Muscle layer of duodenum (tissue), 2 donors: ENCODE measurements around the gene CD84.
A peak's percentile ranks its signal among the peaks of the same experiment; 100 is the strongest.

Experiments
- H3K27ac ChIP-seq: one replicate; pipeline ENCODE4 v1.7.0; 2013; ENCODE audit warnings: mild to moderate bottlenecking, low read length
- H3K27me3 ChIP-seq: one replicate; pipeline ENCODE4 v1.7.0; 2013; ENCODE audit warnings: low read depth, mild to moderate bottlenecking, control low read depth, low read length
- H3K36me3 ChIP-seq, 2 donors: one replicate each; pipeline ENCODE4 v1.7.0; 2013; ENCODE audit warnings: low read length in 2 of 2, control low read depth in 1 of 2, mild to moderate bottlenecking in 1 of 2; ENCODE audit not compliant: insufficient read depth in 2 of 2, control insufficient read depth in 1 of 2
- H3K4me1 ChIP-seq, 2 donors: one replicate each; pipeline ENCODE4 v1.7.0; 2013; ENCODE audit warnings: low read length in 2 of 2, mild to moderate bottlenecking in 2 of 2, control low read depth in 1 of 2, moderate library complexity in 1 of 2; ENCODE audit not compliant: insufficient read depth in 2 of 2, control insufficient read depth in 1 of 2
- H3K4me3 ChIP-seq, 2 donors: one replicate each; pipeline ENCODE4 v1.7.0; 2013; ENCODE audit warnings: low read length in 2 of 2, low read depth in 1 of 2, mild to moderate bottlenecking in 1 of 2
- H3K9me3 ChIP-seq, 2 donors: one replicate each; pipeline ENCODE4 v1.7.0; 2013; ENCODE audit warnings: low read length in 2 of 2, control low read depth in 1 of 2, mild to moderate bottlenecking in 1 of 2; ENCODE audit not compliant: control insufficient read depth in 1 of 2
- donor health status: healthy.

CD84 gene

DNA sequence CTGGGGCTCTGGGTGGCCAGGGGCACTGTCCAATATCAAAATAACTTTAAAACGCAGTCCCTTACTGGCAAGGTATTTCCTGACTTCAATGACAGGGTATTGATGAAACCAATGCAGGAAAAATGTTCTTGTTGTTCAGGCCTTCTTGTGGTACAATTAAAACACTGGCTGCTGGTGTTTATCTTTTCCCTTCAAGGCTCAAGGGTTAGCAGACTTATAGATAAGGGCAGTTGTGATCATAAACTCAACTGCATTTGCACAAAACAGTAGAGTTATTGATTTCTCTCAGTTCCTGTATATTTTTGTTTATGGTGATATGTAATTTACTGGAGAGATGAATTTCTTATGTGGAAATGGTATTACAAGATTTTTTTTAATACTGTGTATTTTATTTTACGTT is 2.7 kb upstream of the CD84 start:
- Histone ChIP-seq H3K9me3 (no peaks in the 10 kb centered on the region), H3K36me3 (no peaks in the 10 kb centered on the region), H3K27ac (no peak overlapping the region), H3K27me3 (no peaks in the 10 kb centered on the region), H3K4me1 (no peaks in the 10 kb centered on the region), H3K4me3 (no peak overlapping the region)

DNA sequence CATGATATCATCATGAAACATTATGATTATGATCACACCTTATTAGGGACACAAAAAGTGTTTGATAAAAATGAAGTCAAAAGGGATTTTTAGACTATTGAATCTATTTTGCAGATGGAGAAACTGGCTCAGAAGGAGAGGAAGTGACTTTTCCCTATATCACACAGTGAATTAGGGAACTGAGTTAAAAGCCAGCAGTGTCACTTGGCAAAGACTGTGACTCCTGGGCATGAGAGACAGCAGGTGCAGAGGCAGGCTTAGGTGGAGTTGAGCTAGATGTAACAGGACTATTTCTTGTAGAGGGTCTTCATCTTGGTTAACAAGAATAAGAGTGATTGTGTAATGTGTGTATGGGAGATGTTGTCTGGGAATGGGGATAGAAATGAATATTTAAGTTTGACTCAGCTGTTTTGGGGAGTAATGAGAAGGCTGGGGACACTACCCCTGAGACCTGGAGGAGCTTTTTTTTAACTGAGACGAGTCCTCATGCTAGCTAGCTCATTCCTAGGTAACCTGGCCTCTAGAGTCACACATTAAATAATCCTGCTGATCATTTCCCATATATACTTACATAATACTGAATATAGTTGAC is 1.0 kb upstream of the CD84 start:
- Histone ChIP-seq H3K4me3 (no peak overlapping the region), H3K4me1 (no peaks in the 10 kb centered on the region), H3K27me3 (no peaks in the 10 kb centered on the region), H3K27ac (no peak overlapping the region), H3K36me3 (no peaks in the 10 kb centered on the region), H3K9me3 (no peaks in the 10 kb centered on the region)

DNA sequence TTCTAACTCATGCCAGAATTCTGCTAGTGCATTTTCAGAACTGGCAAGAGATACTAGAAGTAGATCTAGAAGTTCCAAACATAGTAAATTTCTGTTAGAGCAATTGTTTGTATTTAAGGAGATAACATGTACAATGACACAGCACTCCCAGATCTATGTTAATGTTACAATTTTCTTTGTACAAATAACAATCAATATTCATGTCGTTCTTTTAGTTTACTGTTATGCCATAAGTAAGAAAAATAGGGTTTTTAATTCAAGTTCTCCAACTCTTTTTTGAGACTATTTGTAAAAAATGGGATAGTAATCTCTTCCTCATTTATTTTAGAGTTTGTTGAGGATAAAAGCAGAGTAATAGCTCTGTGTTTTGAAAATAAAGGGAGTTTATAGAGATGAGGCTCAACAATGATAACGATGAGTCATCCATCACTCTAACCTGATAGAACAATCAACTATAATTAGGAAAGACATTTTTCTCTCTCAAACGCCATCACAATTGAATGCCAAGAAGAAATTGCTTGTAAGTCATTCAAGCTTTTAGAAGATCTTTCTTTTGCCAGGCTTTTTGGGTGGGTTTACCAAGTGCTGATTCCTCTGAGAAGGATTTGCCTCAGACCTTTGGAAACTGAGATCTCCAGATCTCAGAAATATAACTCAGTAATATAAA is 638 bp downstream of the CD84 start:
- Histone ChIP-seq H3K27me3 (no peaks in the 10 kb centered on the region), H3K9me3 (no peaks in the 10 kb centered on the region), H3K4me3 (peak overlapping the region in 1 of 2 donors; percentile 35), H3K4me1 (no peaks in the 10 kb centered on the region), H3K36me3 (no peaks in the 10 kb centered on the region), H3K27ac (peak overlapping the region; percentile 72)

DNA sequence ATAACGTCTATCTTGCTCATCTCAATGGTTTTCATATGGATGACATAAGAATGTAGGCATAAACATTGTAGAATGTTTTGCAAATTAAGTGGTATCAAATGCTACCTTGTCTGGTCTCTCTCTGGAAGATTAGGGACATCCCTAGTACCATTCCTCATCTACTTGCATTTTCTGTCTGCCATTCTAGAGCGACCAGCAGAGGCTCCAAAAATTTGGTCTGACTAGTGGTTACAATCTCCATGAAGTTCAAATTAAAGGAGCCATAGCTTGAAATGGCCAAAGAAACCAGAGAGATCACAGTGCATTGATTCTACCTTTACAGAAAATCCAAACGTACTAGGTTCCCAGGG is 1.1 kb downstream of the CD84 start:
- Histone ChIP-seq H3K4me3 (peak overlapping the region in 1 of 2 donors; percentile 35), H3K36me3 (no peaks in the 10 kb centered on the region), H3K27me3 (no peaks in the 10 kb centered on the region), H3K4me1 (no peaks in the 10 kb centered on the region), H3K27ac (peak overlapping the region; percentile 72), H3K9me3 (no peaks in the 10 kb centered on the region)

DNA sequence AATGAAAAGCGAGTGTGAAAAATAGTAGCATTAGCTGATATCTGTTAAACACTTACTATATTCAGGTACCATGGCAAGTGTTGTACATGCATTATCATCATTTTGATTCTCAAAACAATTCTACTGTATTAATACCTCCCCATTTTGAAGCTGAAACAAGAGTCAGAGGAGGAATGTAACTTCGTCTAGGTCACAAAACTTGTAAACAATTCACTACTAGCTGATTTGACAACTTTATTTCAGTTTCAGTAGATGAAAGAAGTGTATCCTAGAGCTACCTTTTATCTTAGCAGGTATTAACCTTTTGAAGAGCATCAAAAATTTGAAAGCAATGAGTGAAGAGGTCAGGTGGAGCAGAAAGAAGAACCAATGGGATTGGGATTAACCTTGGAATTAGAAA is 1.6 kb downstream of the CD84 start:
- Histone ChIP-seq H3K9me3 (no peaks in the 10 kb centered on the region), H3K27ac (peak overlapping the region; percentile 24), H3K36me3 (no peaks in the 10 kb centered on the region), H3K27me3 (no peaks in the 10 kb centered on the region), H3K4me1 (no peaks in the 10 kb centered on the region), H3K4me3 (peak overlapping the region in 1 of 2 donors; percentile 35)

DNA sequence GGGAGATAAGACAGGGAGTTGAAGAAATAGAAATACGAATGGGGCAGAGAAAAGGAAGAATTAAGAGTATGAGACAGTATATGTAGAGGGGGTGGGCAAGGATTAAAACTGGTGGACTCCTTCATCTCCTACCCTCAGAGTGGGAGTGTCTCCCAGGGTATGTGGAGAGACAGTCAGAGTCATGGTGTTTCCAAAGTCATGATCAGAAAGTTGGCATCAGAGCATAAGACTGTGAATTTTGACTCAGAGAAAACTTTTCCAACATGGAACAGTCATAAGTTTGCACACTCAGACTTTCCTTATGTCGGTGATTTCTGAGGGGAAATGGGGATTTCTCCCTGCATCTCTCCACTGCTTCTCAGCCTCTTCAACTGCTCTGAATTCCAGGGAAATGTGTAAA is 2.4 kb downstream of the CD84 start:
- Histone ChIP-seq H3K27ac (peak overlapping the region; percentile 24), H3K9me3 (no peaks in the 10 kb centered on the region), H3K27me3 (no peaks in the 10 kb centered on the region), H3K4me1 (no peaks in the 10 kb centered on the region), H3K36me3 (no peaks in the 10 kb centered on the region), H3K4me3 (peak overlapping the region in 1 of 2 donors; percentile 18)

DNA sequence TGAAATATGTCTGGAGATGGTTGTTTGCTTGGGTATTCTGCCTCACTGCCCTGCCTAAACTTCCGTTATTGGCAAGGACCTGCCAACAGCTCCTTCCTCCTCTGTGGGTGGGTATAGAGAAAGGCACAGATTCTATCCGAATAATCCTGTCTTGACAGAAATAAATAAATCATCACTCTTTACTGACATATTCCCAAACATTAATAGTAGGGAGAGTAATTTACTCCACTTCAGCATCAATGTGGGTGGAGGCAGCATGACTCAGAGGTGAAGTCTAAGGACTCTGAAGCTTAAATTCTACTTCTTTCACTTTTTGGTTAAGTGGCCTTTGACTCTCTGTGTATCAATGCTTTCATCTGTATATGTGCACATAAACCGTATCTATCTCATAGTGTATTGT is 2.9 kb downstream of the CD84 start:
- Histone ChIP-seq H3K27ac (peak overlapping the region; percentile 65), H3K36me3 (no peaks in the 10 kb centered on the region), H3K27me3 (no peaks in the 10 kb centered on the region), H3K4me1 (no peaks in the 10 kb centered on the region), H3K9me3 (no peaks in the 10 kb centered on the region), H3K4me3 (no peak overlapping the region)

DNA sequence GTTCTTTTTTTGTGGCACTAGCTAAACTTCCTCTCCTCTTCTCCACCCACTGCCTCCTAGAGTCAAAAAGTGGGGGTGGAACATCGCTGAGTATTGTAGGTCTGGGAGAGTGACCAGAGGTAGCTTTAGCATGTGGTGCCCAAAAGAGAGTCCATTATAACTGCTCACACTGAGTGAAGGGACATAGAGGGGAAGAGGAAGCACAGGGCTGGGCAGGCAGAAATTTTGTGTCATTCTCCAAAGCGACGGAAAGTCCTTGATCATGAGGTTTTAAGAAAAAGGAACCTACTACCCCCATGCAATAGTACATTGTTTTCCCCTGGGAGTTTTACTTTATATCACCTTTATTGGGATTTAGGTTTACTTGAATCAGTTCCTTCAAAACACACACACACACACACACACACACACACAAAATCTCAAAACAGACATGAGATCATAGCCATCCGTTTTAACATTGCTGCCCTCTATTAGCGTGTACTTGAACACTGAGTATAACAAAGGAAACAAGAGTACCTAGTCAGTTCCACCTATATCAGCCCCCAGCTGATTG is 4.1 kb downstream of the CD84 start:
- H3K9me3 ChIP-seq = no peaks in the 10 kb centered on the region
- no peak overlapping the region for H3K4me3 ChIP-seq
- H3K36me3 ChIP-seq = no peaks in the 10 kb centered on the region
- no peaks in the 10 kb centered on the region for H3K4me1 ChIP-seq
- H3K27me3 ChIP-seq = no peaks in the 10 kb centered on the region
- H3K27ac ChIP-seq = peak overlapping the region; percentile 65

DNA sequence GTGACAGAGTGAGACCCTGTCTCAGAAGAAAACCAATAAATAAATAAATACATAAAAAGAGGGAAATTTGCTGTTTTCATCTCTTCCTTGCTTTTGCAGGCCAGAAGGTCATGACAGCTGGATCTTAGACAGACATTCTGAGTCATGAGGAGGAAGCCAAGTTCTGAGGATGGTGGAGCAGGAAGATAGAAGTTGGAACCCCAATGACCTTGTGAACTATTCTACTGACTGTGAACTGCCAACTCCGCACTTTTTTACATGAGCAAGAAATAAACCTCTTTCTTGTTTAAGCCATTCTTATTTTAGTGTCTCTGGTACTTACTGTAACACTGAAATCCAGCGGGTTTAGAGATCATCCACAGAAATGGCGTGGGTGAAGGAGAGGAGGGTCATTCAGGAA is 8.5 kb downstream of the CD84 start:
- Histone ChIP-seq H3K4me1 (peaks cover 0 to 4% of the 10 kb centered on the region in 2 donors), H3K9me3 (no peaks in the 10 kb centered on the region)

DNA sequence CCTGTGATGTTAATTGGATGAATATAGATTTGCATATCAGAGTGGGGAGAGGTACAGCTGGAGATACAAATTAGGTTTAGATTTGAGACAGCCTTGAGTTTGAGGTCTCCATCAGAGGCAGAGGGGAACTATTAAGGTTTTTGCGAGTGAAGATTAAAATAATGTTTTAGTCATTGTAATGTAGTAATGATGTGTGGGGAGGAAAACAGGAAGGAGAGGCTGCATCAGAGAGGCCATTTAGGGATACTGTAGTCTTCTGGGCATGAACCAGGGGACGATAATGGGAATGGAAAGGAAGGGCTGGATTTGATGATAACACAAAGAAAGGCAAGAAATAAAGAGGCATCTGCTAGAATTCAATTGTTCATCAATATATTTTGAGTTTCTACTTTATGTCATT is 9.5 kb downstream of the CD84 start:
- H3K4me1 ChIP-seq = peaks cover 0 to 4% of the 10 kb centered on the region in 2 donors
- no peak overlapping the region for H3K4me3 ChIP-seq

More for the DNA sequence above, 8.5 kb downstream of the CD84 start:
- Histone ChIP-seq H3K4me3 (no peak overlapping the region), H3K27ac (no peak overlapping the region), H3K36me3 (no peaks in the 10 kb centered on the region), H3K27me3 (no peaks in the 10 kb centered on the region)

DNA sequence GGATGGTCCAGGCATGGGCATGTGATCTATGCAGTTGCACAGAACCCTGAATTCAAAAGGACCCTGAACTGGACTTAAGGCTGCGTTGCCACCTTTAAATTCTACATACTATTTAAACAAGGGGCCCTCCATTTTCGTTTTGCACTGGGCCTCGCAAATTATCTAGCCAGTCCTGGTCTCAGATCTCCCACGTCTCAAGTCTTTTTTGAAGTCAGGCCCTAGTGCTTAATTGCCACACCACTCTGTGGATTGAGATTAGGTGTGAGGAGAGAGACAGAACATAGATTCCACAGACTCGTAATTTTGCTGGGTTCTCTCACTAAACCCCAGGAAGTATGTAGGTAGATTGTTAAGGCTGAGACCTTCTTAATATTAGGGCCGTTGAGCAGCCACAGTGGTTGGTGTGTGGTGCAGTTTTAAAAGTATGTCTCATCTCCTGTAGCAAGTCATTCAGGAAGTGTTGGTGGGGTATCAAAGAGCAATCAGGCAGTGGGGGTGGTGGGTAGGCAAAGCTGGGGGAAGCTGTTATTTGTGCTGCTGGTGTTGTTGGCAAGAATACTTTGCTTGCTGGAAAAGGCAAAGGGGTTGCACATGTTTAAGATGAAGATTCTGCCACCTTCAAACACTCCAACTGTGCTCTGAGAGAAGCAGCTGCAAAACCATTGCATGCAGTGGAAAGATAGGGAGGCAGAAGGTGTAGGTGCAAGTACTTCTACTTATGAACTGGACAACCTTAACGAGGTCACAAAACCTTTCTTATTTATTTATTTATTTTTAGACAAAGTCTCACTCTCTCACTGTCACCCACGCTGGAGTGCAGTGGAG is 11.2 kb downstream of the CD84 start:
- H3K9me3 ChIP-seq = no peaks in the 10 kb centered on the region
- H3K27ac ChIP-seq = peak overlapping the region; percentile 20
- no peak overlapping the region for H3K4me3 ChIP-seq
- H3K36me3 ChIP-seq = no peaks in the 10 kb centered on the region
- peaks cover 0 to 4% of the 10 kb centered on the region in 2 donors for H3K4me1 ChIP-seq
- no peaks in the 10 kb centered on the region for H3K27me3 ChIP-seq

More for the DNA sequence above, 9.5 kb downstream of the CD84 start:
- Histone ChIP-seq H3K9me3 (no peaks in the 10 kb centered on the region), H3K27ac (no peak overlapping the region), H3K27me3 (no peaks in the 10 kb centered on the region), H3K36me3 (no peaks in the 10 kb centered on the region)
